Fibroblast of pulmonary artery (primary cell): Measurements from ENCODE around the gene TRMU.
"Not testable (repeated sequence)": the region's sequence is repeated elsewhere in the genome, so short reads cannot be mapped to it uniquely, and the experiment has no call there.

Experiments used
- DNase-seq: peaks from one replicate; pipeline ENCODE4 v3.0.0-alpha.2; 2010; ENCODE audit warnings: low read depth
- H3K4me3 ChIP-seq: replicated peaks from 2 replicates; pipeline ENCODE4 v1.5.1; 2011; ENCODE audit warnings: low read depth, mild to moderate bottlenecking, control low read depth, low read length, moderate library complexity
- CTCF ChIP-seq: IDR thresholded peaks from 2 replicates; pipeline ENCODE4 v1.5.1; 2011; ENCODE audit warnings: mild to moderate bottlenecking, control low read depth, low read length, inconsistent platforms; ENCODE audit errors: missing control alignments

Gene TRMU

GRCh38 chr22:46308283-46308988 is 27.1 kb upstream of the TRMU start:
- no peak for DNase-seq
- TF ChIP-seq CTCF = no peak
- H3K4me3 ChIP-seq = no peak overlapping the region

- H3K4me3 ChIP-seq = no peak overlapping the region
- no peak for TF ChIP-seq CTCF
- no peak for DNase-seq
These were observed 25.9 kb upstream of the TRMU start for GRCh38 chr22:46309526-46310085.

GRCh38 chr22:46312056-46312455 is 23.5 kb upstream of the TRMU start:
- DNase-seq = no peak
- TF ChIP-seq CTCF = no peak
- no peak overlapping the region for H3K4me3 ChIP-seq

GRCh38 chr22:46312848-46313247 is 22.7 kb upstream of the TRMU start:
- DNase-seq, H3K4me3 ChIP-seq: not testable (repeated sequence)

GRCh38 chr22:46315976-46316375 is 19.5 kb upstream of the TRMU start:
- no peak overlapping the region for H3K4me3 ChIP-seq

GRCh38 chr22:46317646-46318045 is 17.9 kb upstream of the TRMU start:
- no peak overlapping the region for H3K4me3 ChIP-seq
- TF ChIP-seq CTCF = no peak

More at GRCh38 chr22:46315976-46316375, 19.5 kb upstream of the TRMU start:
- TF ChIP-seq CTCF = no peak
- no peak for DNase-seq

GRCh38 chr22:46318576-46318975 is 16.9 kb upstream of the TRMU start:
- no peak for DNase-seq
- no peak overlapping the region for H3K4me3 ChIP-seq
- no peak for TF ChIP-seq CTCF

More at GRCh38 chr22:46317646-46318045, 17.9 kb upstream of the TRMU start:
- DNase-seq = no peak
